ENCODE measurements around the gene ALK. TPM values are rescaled to one million over a fixed set of nuclear protein-coding genes. Genes with fewer than 3 reads are reported as not detected.

Gene ALK
- total RNA-seq, 1 experiment from 2014 or later = not detected

GRCh38 chr2:29628862-29629261 lies 292.5 kb downstream of the ALK start:
- no peaks in the 10 kb centered on the region for H3K79me1 ChIP-seq (ENCODE audit: insufficient read depth, low read depth, low read length, poor library complexity, severe bottlenecking)
- no peaks in the 10 kb centered on the region for H3K9me3 Mint-ChIP-seq
- DNase-seq = no peak
- no peak overlapping the region for H3K18ac ChIP-seq (ENCODE audit: insufficient read length, low read depth, low read length)
- no peak overlapping the region for H4K8ac ChIP-seq (replicated peaks; ENCODE audit: insufficient read length, low read depth, low read length)
- H3K27me3 Mint-ChIP-seq (ENCODE audit: low read depth) = peaks cover 3% of the 10 kb centered on the region; the same call in 1 of the 2 replicates
- H3K4me2 ChIP-seq (ENCODE audit: insufficient read depth, insufficient read length, low read length) = no peak overlapping the region
- no peak overlapping the region for H2BK5ac ChIP-seq (ENCODE audit: insufficient read length, low read length)
- TF ChIP-seq, protein P1, sequence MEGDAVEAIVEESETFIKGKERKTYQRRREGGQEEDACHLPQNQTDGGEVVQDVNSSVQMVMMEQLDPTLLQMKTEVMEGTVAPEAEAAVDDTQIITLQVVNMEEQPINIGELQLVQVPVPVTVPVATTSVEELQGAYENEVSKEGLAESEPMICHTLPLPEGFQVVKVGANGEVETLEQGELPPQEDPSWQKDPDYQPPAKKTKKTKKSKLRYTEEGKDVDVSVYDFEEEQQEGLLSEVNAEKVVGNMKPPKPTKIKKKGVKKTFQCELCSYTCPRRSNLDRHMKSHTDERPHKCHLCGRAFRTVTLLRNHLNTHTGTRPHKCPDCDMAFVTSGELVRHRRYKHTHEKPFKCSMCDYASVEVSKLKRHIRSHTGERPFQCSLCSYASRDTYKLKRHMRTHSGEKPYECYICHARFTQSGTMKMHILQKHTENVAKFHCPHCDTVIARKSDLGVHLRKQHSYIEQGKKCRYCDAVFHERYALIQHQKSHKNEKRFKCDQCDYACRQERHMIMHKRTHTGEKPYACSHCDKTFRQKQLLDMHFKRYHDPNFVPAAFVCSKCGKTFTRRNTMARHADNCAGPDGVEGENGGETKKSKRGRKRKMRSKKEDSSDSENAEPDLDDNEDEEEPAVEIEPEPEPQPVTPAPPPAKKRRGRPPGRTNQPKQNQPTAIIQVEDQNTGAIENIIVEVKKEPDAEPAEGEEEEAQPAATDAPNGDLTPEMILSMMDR (conservative IDR thresholded peaks at IDR 0.05) = no peak
- no peak overlapping the region for H2BK120ac ChIP-seq (ENCODE audit: low read depth, low read length, poor library complexity, severe bottlenecking)
- H2AFZ ChIP-seq (ENCODE audit: low read length) = no peak overlapping the region
- H3K23ac ChIP-seq (ENCODE audit: insufficient read length, low read depth, low read length) = no peak overlapping the region
- no peaks in the 10 kb centered on the region for H3K23me2 ChIP-seq (ENCODE audit: insufficient read length, low read depth, low read length, poor library complexity, severe bottlenecking)
- H3K56ac ChIP-seq (ENCODE audit: insufficient read length, low read depth, low read length) = no peak overlapping the region
- no peak overlapping the region for H3K4me3 Mint-ChIP-seq
- H3K9ac ChIP-seq (ENCODE audit: extremely low read depth, insufficient read length, low read length) = no peak overlapping the region
- no peak overlapping the region for H3K14ac ChIP-seq (ENCODE audit: insufficient read depth, low read length)
- no CpG with 5 or more reads among the region's 4 CpGs for WGBS (ENCODE audit: extremely low coverage, insufficient read length, low lambda C conversion rate)
- no peak overlapping the region for H4K91ac ChIP-seq (ENCODE audit: insufficient read length, low read depth, low read length)
- peaks cover 4% of the 10 kb centered on the region; the same call in 1 of the 2 replicates for H3K4me1 ChIP-seq (ENCODE audit: insufficient read depth, low read length)
- no peaks in the 10 kb centered on the region for H3K79me2 ChIP-seq (ENCODE audit: insufficient read depth, low read length)
- H4K5ac ChIP-seq (ENCODE audit: insufficient read length, low read depth, low read length) = no peak overlapping the region
- H2AK5ac ChIP-seq (ENCODE audit: insufficient read length, low read length) = no peak overlapping the region
- no peaks in the 10 kb centered on the region for H3K27me3 ChIP-seq (ENCODE audit: insufficient read depth, low read length)
- H3K27ac Mint-ChIP-seq = no peak overlapping the region
- H3K9me3 ChIP-seq (ENCODE audit: control insufficient read depth, low read depth, low read length) = no peaks in the 10 kb centered on the region
- no peak overlapping the region for H3T11ph ChIP-seq (ENCODE audit: low read length)
- H3K4ac ChIP-seq (ENCODE audit: low read depth, low read length) = no peak overlapping the region
- H2BK15ac ChIP-seq (ENCODE audit: low read depth, low read length) = no peak overlapping the region
- H3K36me3 Mint-ChIP-seq (ENCODE audit: insufficient read depth in 1 of 3, low read depth in 3 of 3) = no peaks in the 10 kb centered on the region; a peak in 1 of 7 replicates
- H2BK12ac ChIP-seq (ENCODE audit: insufficient read length, low read depth, low read length) = no peak overlapping the region
- H2BK20ac ChIP-seq (ENCODE audit: low read depth, low read length, poor library complexity, severe bottlenecking) = no peak overlapping the region
- no peak overlapping the region for H3K27ac ChIP-seq (ENCODE audit: insufficient read length, low read depth, low read length)
- peaks cover 11 to 20% of the 10 kb centered on the region in 2 experiments for H3K4me1 Mint-ChIP-seq
- no peaks in the 10 kb centered on the region for H4K20me1 ChIP-seq (ENCODE audit: control insufficient read depth, insufficient read depth, insufficient read length)
